Upper lobe of left lung (tissue), 6 donors: ENCODE results near the gene MRAP2. TPM values are rescaled to one million over a fixed set of nuclear protein-coding genes. Genes with fewer than 3 reads are reported as not detected.

Experiments
- ATAC-seq, 2 donors: fragments of 200-7000 bp; cut with Tn5 transposase; one replicate each; pipeline ENCODE4 v1.9.1; 2022; ENCODE audit warnings: mild to moderate bottlenecking in 2 of 2, moderate library complexity in 2 of 2; ENCODE audit not compliant: low FRiP score in 2 of 2
- DNase-seq, 2 donors: peaks; one replicate each; pipeline ENCODE4 v3.0.0-alpha.2; 2019 to 2020
- H3K27ac ChIP-seq, 4 donors: fragments of 200-600 bp; sonication (generic); one replicate each; pipeline ENCODE4 v1.5.1; 2016 to 2019
- H3K27me3 ChIP-seq, 4 donors: fragments of 200-600 bp; sonication (generic); one replicate each; pipeline ENCODE4 v1.5.1; 2017 to 2019
- H3K36me3 ChIP-seq, 4 donors: fragments of 200-600 bp; sonication (generic); one replicate each; pipeline ENCODE4 v1.5.1; 2016 to 2019
- H3K4me1 ChIP-seq, 4 donors: fragments of 200-600 bp; sonication (generic); one replicate each; pipeline ENCODE4 v1.5.1; 2018 to 2019
- H3K4me3 ChIP-seq, 4 donors: fragments of 200-600 bp; sonication (generic); one replicate each; pipeline ENCODE4 v1.5.1; 2017 to 2019; ENCODE audit warnings: mild to moderate bottlenecking in 2 of 4, moderate library complexity in 1 of 4
- H3K9me3 ChIP-seq, 4 donors: fragments of 200-600 bp; sonication (generic); one replicate each; pipeline ENCODE4 v1.5.1; 2018 to 2019
- EP300 ChIP-seq, 4 donors: sonication (generic); formaldehyde crosslinking; IDR thresholded peaks; one replicate each; pipeline ENCODE4 v1.5.1; 2017; ENCODE audit warnings: antibody characterized with exemption in 4 of 4, control low read depth in 2 of 4
- POLR2A ChIP-seq, 4 donors: fragments of 450-650 bp; IDR thresholded peaks; one replicate each; pipeline ENCODE4 v1.5.1; 2016 to 2017; ENCODE audit warnings: antibody characterized with exemption in 4 of 4, mild to moderate bottlenecking in 2 of 4
- POLR2AphosphoS5 ChIP-seq, 2 donors: sonication (generic); formaldehyde crosslinking; IDR thresholded peaks; one replicate each; pipeline ENCODE4 v1.5.1; 2017; ENCODE audit warnings: antibody characterized with exemption in 2 of 2
- WGBS, 2 donors: methylation state at CpG; one replicate each; pipeline ENCODE4 v1.1.5; 2017 to 2018; 5-methylcytosine and 5-hydroxymethylcytosine counted together
- total RNA-seq, 6 donors: library from RNA; depleted of rRNA in 4 of 6; stranded (reverse); fragments of >200 nt in 4 of 6; gene quantifications; one replicate each; pipeline versions ENCODE4 v1.1.0 to v1.2.1, GENCODE V29; 2016 to 2021
- TF ChIP-seq, protein P1 (sequence below), 6 experiments: fragments of 450-650 bp in 4 of 6; fragments of 200-600 bp in 2 of 6; sonication (generic) in 2 of 6; IDR thresholded peaks; one replicate each; pipeline ENCODE4 v1.5.1; 2016 to 2019; ENCODE audit warnings: antibody characterized with exemption in 6 of 6
- donor health status: DM: no; HTN: no; CAD: no; lungs with moderate emphysema.
- donor health status: DM: no; HTN: yes; CAD: no; lungs with severe emphysema.

MRAP2 gene
- total RNA-seq, 6 donors from 2014 or later, result 0.40 to 3.1 (median 1.4) TPM; not detected in 1

DNA sequence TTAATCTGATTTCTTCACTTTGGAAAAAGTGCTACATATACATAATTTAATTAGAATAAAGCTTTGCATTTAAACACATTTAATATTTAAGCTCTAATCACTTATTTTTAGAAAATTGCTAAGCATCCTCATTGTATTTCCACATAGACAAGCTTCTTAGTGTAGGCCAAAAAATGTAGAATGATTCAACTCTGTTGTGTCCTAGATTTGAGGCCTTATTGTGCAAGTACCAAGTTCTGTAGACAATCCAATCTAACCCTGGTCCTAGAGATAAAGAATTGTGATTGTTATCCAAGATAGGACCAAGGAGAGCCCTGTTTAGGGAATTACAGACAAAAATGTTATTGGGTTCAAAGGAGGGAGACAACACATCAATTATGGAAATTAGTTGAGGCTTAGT is 27.6 kb downstream of the MRAP2 start:
- Histone ChIP-seq H3K36me3 (no peaks in the 10 kb centered on the region), H3K4me1 (no peaks in the 10 kb centered on the region), H3K27me3 (no peaks in the 10 kb centered on the region), H3K27ac (no peak overlapping the region), H3K4me3 (no peak overlapping the region), H3K9me3 (no peaks in the 10 kb centered on the region)
- TF ChIP-seq POLR2A (IDR thresholded peaks at IDR 0.05), result no peak
- TF ChIP-seq, protein P1, sequence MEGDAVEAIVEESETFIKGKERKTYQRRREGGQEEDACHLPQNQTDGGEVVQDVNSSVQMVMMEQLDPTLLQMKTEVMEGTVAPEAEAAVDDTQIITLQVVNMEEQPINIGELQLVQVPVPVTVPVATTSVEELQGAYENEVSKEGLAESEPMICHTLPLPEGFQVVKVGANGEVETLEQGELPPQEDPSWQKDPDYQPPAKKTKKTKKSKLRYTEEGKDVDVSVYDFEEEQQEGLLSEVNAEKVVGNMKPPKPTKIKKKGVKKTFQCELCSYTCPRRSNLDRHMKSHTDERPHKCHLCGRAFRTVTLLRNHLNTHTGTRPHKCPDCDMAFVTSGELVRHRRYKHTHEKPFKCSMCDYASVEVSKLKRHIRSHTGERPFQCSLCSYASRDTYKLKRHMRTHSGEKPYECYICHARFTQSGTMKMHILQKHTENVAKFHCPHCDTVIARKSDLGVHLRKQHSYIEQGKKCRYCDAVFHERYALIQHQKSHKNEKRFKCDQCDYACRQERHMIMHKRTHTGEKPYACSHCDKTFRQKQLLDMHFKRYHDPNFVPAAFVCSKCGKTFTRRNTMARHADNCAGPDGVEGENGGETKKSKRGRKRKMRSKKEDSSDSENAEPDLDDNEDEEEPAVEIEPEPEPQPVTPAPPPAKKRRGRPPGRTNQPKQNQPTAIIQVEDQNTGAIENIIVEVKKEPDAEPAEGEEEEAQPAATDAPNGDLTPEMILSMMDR (IDR thresholded peaks at IDR 0.05), result no peak
- no peak for TF ChIP-seq EP300 (IDR thresholded peaks at IDR 0.05)
- TF ChIP-seq POLR2AphosphoS5 (IDR thresholded peaks at IDR 0.05), result no peak
- ATAC-seq (no peak), DNase-seq (no peak)

DNA sequence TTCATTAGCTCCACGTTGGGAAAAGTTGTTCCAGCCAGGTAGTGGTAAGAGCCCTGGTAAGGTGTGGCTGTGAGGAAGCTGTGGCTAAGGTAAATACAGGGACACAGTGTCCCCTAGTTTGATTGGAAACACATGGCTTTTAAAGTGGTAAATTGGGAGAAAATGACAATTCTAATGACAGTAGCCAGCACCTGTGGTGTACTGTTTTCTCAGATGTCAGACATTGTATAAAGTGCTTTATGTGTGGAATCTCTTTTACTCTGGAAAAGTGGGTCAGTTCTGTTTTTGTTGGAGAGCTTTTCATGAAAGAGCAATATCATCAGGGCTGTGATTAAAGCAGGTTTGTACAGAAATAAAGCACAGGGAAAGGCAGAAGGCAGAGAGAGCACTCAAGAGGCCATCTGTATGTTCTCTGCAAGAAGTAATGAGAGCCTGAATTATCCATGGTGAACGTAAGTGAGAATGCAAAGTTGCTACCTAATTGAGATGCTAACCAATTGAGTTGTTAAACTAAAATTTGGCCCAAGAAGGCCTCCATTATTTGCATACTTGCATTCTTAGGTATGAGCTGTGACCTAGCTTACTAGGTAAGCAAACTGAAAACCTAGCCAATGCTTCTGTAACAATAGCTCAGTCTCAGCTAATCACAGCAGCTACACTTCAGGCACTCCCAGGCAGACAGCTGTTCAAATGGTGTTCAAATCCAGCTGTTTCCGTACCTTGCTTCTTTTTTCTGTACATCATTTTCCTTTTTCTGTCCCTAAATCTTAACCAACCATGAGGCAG is 28.2 kb downstream of the MRAP2 start:
- Histone ChIP-seq H3K27me3 (no peaks in the 10 kb centered on the region), H3K27ac (no peak overlapping the region), H3K9me3 (no peaks in the 10 kb centered on the region), H3K4me1 (no peaks in the 10 kb centered on the region), H3K36me3 (no peaks in the 10 kb centered on the region), H3K4me3 (no peak overlapping the region)
- ATAC-seq, result no peak
- WGBS, 2 donors, result 70 to 81% methylated on average over 3 of the region's 3 CpGs
- TF ChIP-seq POLR2AphosphoS5 (IDR thresholded peaks at IDR 0.05) (no peak), EP300 (IDR thresholded peaks at IDR 0.05) (no peak), POLR2A (IDR thresholded peaks at IDR 0.05) (no peak)
- TF ChIP-seq, protein P1 (IDR thresholded peaks at IDR 0.05), result no peak
- DNase-seq, result no peak

DNA sequence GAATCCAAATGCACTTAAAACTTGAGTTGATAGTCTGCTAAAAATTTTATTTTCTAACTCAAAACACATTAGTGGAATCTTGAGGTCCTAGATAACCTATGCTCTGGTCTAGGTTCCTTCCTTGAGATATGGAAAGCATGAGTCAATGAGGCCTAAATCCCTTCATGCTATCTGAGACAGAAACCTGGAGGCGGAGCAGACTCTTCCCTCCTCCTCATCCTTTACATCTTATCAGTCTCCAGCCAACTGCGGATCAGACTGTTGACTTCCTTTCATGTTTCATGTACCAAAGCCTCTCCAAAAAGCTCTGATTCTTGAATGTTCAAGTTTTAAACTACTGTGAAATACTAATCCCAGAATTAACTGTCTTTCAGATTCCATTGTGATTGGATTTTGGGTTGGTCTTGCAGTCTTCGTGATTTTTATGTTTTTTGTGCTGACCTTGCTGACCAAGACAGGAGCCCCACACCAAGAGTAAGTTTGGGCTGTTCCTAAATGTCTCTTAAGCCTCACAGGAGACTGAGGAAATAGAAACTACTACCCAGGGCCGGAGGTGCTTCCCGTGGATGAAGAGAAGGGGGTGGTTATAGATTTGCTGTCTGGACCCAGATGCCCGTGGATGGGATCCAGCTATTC is 29.1 kb downstream of the MRAP2 start:
- no peak overlapping the region for H3K27ac ChIP-seq
- TF ChIP-seq EP300 (IDR thresholded peaks at IDR 0.05) (no peak), POLR2AphosphoS5 (IDR thresholded peaks at IDR 0.05) (no peak), POLR2A (IDR thresholded peaks at IDR 0.05) (no peak)
- TF ChIP-seq, protein P1 (IDR thresholded peaks at IDR 0.05), result no peak
- no peaks in the 10 kb centered on the region for H3K27me3 ChIP-seq
- no peak for DNase-seq
- no peak for ATAC-seq
- 83 to 84% methylated on average over 6 of the region's 6 CpGs for WGBS, 2 donors
- H3K9me3 ChIP-seq, result no peaks in the 10 kb centered on the region
- no peaks in the 10 kb centered on the region for H3K4me1 ChIP-seq
- no peaks in the 10 kb centered on the region for H3K36me3 ChIP-seq
- H3K4me3 ChIP-seq, result no peak overlapping the region

DNA sequence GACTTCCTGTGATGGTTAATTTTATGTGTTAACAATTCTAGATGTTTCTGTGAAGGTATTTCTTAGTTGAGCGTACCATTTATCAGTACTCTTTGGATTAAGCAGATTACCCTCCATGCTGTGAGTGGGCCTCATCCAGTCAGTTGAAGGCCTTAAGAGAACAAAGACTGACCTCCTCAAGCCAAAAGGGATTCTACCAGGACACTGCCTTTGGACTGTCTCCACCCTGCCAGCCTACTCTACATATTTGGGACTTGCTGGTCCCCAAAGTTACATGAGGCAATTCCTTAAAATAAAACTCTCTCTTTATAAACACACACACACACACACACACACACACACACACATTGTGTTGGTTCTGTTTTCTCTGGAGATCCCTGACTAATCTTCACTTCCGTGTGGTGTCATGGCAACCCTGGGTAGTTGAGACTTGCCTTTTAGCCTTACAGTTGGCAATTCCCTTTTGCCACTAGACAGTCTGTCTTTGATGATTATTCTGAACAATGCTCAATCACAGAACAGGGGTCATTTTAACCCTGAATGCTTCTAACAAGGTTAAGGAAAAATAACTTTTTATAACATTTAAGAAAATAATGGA is 32.2 kb downstream of the MRAP2 start:
- Histone ChIP-seq H3K27ac (no peak overlapping the region), H3K4me1 (no peaks in the 10 kb centered on the region), H3K27me3 (no peaks in the 10 kb centered on the region), H3K36me3 (no peaks in the 10 kb centered on the region), H3K4me3 (no peak overlapping the region), H3K9me3 (no peaks in the 10 kb centered on the region)
- DNase-seq, result no peak
- TF ChIP-seq POLR2A (IDR thresholded peaks at IDR 0.05) (no peak), EP300 (IDR thresholded peaks at IDR 0.05) (no peak), POLR2AphosphoS5 (IDR thresholded peaks at IDR 0.05) (no peak)
- TF ChIP-seq, protein P1 (IDR thresholded peaks at IDR 0.05), result no peak
- no peak for ATAC-seq
- WGBS, 2 donors, result 74 to 78% methylated on average over 2 of the region's 2 CpGs
